HT-29 (cell line): ENCODE data around the gene TCF7L2. TPM values are rescaled to one million over a fixed set of nuclear protein-coding genes. Genes with fewer than 3 reads are reported as not detected.

Experiments used
- DNase-seq: peaks from one replicate; pipeline ENCODE4 v3.0.0-alpha.2; 2015; ENCODE audit warnings: low spot score
- total RNA-seq: library from RNA; depleted of rRNA; stranded (reverse); fragments of >200 nt; shearing (Covaris generic); gene quantifications from 2 replicates; pipeline ENCODE4 v1.2.3, GENCODE V29; 2014

TCF7L2 gene
- total RNA-seq, 1 experiment from 2014 or later: 16.5 TPM

DNA sequence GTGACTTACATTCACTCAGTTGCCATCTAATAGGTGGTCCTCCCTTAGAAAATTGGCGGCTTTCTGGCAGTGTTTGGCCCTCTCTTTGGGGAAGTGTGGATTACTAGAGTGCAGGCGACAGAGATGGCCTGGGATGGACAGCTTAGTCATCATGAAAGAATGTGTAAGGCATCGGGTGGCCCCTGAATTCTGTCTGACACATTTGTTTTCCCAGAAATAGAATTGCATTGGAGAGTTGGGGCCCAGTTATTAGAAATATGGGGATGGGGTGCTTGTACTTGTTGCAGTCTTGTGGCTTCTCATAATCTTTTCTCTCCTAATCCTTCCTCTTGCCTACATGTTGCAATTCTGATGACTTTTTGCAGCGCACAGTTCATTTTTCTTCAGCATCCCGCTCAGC lies 13.8 kb downstream of the TCF7L2 start:
- DNase-seq: no peak

- no peak for DNase-seq
Observed at GRCh38 chr10:112964482-112964881, 14.4 kb downstream of the TCF7L2 start.

- DNase-seq: no peak
Observed at GRCh38 chr10:112966194-112966855, 16.3 kb downstream of the TCF7L2 start.

- no peak for DNase-seq
Observed at GRCh38 chr10:112967200-112967599, 17.2 kb downstream of the TCF7L2 start.

- no peak for DNase-seq
Observed at GRCh38 chr10:112969131-112969530, 19.1 kb downstream of the TCF7L2 start.

DNA sequence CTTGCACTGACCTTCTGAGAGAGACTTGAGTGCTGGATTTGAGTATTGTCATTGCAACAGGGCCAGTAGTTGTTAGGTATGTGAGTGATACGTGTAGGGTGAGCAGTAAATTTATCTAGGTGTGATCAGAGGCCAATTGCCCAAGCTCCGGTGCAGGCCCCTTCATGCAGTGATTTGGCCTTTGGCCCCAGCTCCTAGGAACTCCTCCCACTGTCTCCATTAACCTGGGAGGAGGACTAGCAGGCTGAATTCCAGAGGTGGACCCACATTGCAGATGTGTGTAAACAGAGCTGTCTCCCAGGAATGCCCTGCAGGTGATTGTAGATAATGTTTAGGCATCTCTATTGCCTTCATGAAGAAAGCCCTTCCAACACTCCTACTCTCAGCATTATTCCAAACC lies 19.5 kb downstream of the TCF7L2 start:
- no peak for DNase-seq

GRCh38 chr10:112970021-112970420 lies 20.0 kb downstream of the TCF7L2 start:
- no peak for DNase-seq

DNA sequence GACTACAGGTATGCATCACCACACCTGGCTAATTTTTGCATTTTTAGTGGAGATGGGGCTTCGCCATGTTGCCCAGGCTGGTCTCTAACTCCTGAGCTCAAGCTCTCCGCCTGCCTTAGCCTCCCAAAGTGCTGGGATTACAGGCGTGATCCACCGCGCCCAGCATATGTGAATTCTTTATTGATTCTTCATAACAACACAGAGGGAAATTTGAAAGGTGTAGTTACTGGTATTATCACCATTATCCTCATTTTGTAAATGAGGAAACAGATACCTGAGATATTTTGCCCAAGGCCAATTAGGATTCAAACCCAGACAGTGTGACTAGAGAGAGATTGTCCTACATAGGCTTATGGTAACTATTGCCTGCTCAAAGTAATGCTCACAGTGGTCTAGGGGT lies 22.6 kb downstream of the TCF7L2 start:
- no peak for DNase-seq

DNA sequence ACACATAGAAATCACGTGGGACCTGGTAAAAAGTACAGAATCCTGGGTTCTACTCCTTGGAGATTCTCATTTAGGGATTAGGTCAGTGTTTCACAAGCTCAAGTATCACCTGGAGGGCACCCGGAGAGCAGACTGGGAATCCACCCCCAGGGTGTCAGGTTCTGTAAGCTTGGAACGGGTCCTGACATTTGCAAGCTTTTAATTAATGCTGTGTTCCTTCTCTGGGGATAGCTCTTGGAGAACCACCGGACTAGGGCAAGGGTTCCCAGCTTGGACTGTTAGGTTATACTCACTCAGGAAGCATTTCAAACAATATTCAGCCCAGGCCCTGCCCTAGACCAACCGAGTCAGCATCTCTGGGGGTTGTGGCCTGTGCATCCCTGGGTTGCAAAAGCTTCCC lies 23.0 kb downstream of the TCF7L2 start:
- DNase-seq: no peak

DNA sequence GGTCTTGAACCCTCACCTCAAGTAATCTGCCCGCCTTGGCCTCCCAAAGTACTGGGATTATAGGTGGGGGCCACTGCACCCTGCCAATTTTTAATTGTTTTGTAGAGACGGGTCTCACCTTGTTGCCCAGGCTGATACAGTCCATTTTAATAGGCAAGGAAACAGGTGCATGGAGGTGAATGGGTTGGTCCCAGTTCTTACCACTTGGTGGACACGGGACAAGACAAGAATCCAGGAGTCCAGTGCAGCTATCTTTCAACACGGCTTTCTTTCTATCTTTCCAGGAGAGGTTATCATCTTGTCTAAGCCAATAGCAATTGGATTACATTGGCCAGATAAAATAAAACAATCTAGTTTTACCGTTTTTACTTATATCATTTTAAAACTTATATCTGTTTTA lies 23.8 kb downstream of the TCF7L2 start:
- no peak for DNase-seq

DNA sequence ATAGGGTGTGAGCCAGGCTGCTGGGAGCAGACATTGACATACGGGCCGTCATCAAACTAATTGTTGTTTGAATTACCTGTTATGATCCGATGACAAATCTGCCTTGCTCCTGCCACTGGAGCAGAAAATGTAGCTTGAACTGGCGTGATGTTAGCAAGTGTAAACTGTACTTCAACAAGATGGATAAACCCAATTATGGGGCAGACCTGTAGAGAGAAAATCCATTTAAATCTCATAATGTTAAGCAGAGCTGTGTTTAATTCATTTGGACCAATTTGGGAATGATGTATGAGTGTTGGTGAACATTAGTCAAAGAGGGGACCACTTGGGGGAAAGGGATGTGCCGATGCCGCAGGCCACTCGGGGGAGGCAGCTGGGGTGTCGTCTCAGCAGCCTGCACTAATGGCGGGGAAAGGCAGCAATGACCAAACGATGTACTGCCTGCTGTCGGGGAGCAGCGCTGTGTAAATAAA lies 27.4 kb downstream of the TCF7L2 start:
- DNase-seq: no peak

DNA sequence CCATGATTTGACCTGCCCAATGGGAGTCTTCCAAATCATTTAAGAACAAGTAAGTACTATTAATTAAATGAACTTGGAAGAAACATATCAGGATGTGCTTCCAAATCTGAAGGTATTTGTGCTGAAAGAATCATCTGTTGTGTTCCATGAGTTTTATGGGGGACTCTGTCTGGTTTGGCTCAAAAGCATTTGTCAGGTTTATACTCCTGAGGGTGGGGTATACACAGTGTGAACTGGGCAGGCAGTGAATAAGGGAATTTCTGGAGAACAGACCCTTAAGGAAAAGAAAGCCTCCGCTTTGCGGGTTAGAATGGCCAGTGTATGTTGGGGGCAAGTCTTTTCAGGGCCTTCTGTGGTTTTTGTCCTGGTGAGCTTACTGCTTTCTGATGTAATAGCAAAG lies 29.9 kb downstream of the TCF7L2 start:
- DNase-seq: no peak

DNA sequence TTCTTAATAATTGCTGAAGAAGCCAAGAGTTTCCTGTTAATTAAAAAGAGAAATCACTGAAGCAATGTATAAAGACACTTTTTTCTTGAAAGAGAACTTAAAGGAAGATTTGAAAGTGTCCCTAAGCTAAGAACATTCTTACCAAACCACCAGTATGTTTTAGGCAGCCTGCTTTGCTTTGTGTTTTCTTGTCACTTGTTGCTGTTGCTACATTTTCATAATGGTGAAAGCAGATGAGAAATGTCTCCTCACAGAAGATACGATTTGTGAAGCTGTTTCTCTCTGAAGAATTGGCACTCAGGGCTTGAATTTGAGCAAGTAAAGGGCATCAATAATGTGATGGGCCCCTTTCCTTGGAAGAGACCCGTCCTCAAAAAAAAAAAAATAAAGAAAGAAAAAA lies 30.9 kb downstream of the TCF7L2 start:
- DNase-seq: no peak

DNA sequence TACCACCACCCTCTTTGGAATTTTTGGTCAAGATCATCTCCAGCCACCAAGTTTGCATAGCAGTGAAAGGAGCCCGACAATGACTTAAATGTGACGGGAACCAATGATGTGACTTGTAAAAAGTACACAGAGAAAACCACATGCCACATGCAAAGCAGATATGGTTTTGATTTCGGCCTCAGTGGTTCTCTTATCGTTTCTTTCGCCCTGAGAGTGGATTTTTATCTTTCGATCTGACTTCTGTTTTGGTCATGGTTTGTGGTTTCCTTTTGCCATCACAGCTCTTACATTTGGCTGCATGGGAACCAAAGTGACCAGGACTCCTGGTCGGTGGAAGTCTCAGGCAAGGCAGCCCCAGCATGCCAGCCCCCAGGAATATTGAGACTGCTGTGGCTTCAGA lies 31.5 kb downstream of the TCF7L2 start:
- DNase-seq: no peak

- no peak for DNase-seq
Observed at GRCh38 chr10:112983444-112984056, 33.5 kb downstream of the TCF7L2 start.

- no peak for DNase-seq
Observed at GRCh38 chr10:112984756-112985155, 34.7 kb downstream of the TCF7L2 start.

- DNase-seq: no peak
Observed at GRCh38 chr10:112985690-112986543, 35.9 kb downstream of the TCF7L2 start.

DNA sequence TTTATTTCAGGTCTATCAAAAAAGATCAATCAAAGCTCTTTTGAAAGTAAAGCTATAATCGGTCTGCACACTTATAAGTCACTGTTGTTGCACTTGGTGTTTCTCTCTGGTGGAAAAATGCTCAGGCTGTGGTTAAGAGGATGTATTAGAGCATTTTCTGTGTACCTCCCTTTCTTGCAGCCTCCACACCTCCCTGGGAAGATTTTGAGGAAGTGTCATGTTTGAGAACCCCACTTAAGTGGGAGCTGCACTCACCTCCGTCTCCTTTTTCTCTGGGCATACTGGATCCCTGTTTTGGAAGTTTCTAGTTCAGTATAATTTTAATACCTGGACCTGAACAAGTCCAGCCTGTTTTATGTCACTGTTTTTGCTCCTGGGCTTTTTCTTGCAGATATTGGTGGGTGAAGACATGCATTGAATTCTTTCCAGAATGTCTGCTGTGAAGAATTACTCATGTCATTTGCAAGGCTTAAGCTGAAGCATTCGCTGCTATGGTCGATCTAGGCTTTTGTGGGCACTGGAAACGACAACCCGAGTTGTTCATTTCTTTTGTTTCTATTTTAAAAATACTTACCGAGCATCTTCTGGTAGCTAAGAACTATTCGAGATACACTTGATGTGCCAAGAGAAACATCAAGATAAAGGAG lies 36.6 kb downstream of the TCF7L2 start:
- no peak for DNase-seq

DNA sequence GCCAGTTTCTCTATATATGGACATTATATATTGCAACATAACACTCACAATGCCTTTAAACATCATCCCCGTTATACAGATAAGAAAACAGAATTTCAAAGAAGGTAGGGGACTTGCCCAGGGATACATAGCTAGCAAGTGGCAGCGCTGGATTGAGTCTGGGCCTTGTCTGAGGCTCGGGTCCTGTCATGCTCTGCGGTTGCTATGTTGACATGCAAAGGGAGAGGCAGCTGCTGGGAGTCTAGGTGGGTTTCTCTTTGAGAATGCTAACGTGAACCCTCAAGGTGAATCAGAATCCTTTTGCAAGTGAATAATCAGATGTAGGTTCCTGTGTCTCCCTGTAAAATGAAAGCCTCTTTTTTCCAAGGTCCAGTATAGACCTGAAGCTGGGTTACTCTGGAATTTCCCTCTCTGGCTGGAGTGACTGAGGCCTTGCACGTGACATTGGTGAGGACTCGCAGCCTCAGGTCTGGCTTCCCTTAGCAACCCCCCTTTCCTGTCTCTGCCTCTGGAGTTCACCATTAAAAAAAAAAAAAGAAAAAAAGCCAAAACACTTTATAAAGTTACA lies 38.9 kb downstream of the TCF7L2 start:
- no peak for DNase-seq

DNA sequence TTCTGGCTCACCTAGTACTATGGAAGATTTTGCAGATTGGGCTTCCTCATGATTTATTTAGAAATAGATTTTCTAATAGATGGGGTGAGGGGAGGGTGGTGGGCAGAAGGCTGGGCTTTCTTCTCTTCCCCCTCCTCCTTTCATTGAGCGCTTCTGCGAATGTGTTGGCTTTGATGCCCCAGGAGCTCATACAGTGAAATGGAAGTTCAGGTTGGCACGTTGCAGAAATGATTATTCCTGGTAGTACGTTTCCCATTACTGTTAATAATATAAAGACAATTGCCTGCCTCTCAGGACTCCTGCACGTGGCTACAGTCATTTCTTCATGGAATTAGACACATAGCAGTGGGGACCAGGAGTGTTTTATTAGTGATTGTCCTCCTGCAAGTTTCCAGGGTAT lies 39.8 kb downstream of the TCF7L2 start:
- no peak for DNase-seq

GRCh38 chr10:112990271-112990670 lies 40.2 kb downstream of the TCF7L2 start:
- DNase-seq: no peak
